H1 (cell line): ENCODE results near the gene ABCG5. TPM values are rescaled to one million over a fixed set of nuclear protein-coding genes. Genes with fewer than 3 reads are reported as not detected.

Experiments
- CBX8 ChIP-seq: fragments of 300-800, 300-1000 bp; sonication (generic); IDR thresholded peaks from 2 replicates; pipeline ENCODE4 v1.7.1; 2016; ENCODE audit warnings: low read depth, low read length, borderline replicate concordance
- CHD1 ChIP-seq: IDR thresholded peaks from 2 replicates; pipeline ENCODE4 v1.6.1; 2012; ENCODE audit warnings: low read depth, low read length, improper control_type of control experiment
- E2F6 ChIP-seq: IDR thresholded peaks from 2 replicates; pipeline ENCODE4 v1.6.1; 2012; ENCODE audit warnings: inconsistent platforms
- KDM4A ChIP-seq: IDR thresholded peaks from one replicate; pipeline ENCODE4 v1.7.1; 2012; ENCODE audit warnings: low read depth, mild to moderate bottlenecking, moderate library complexity, low read length, inconsistent platforms; ENCODE audit not compliant: severe bottlenecking
- TAF7 ChIP-seq: optimal IDR thresholded peaks from 2 replicates; pipeline ENCODE3; 2011; ENCODE audit warnings: low read depth, mild to moderate bottlenecking, inconsistent platforms, low read length, moderate library complexity, borderline replicate concordance
- polyA plus RNA-seq, 7 experiments: library from polyadenylated mRNA; depleted of rRNA in 3 of 7; stranded (reverse) in 5 of 7; unstranded in 2 of 7; fragments of >200 nt in 5 of 7; fragments of 200-250 nt in 2 of 7; gene quantifications; 1 replicate in 5 of 7; 2 replicates in 1 of 7; 4 replicates in 1 of 7; pipeline versions ENCODE4 v1.2.1 to v1.2.3, GENCODE V29; 2011 to 2013; ENCODE audit warnings: missing spikeins in 2 of 7, mixed read lengths in 2 of 7
- total RNA-seq: library from RNA; stranded (reverse); fragmentation: NEBNext Ultra II Directional; extraction: Animal tissue kit (Norgen Biotek cat#: 25700); gene quantifications from 2 replicates; pipeline ENCODE4 v1.2.1, GENCODE V29; 2021

The ABCG5 gene
- total and polyA plus RNA-seq, 2 of the 8 experiments (the other 6 are each of a cell fraction or from before 2014, with no cell fraction given) = not detected

- TF ChIP-seq CBX8 = no peak
- TF ChIP-seq E2F6 = no peak
- no peak for TF ChIP-seq KDM4A
- no peak for TF ChIP-seq TAF7
- no peak for TF ChIP-seq CHD1
Measured at GRCh38 chr2:43774617-43775016, 64.0 kb downstream of the ABCG5 start (continued).
